K562 (cell line): ENCODE results near the gene PDE1A.

ENCODE experiments used
- CEBPB ChIP-seq: fragments of 450-650 bp; IDR thresholded peaks from 2 replicates; pipeline ENCODE4 v1.6.1; 2016; ENCODE audit warnings: missing genetic modification characterization, missing compliant biosample characterization
- FOXK2 ChIP-seq, 2 experiments: fragments of 450-650 bp; IDR thresholded peaks in 1 of 2; conservative IDR thresholded peaks in 1 of 2; 2 replicates each; pipeline ENCODE4 v1.6.1; 2016; ENCODE audit warnings: low read depth in 2 of 2, mild to moderate bottlenecking in 1 of 2
- MEF2A ChIP-seq: IDR thresholded peaks from 2 replicates; pipeline ENCODE4 v1.6.1; 2011; ENCODE audit warnings: low read depth, mild to moderate bottlenecking, low read length, moderate library complexity; ENCODE audit not compliant: control insufficient read depth
- NR3C1 ChIP-seq: sonication (generic); formaldehyde crosslinking; IDR thresholded peaks from 2 replicates; pipeline ENCODE4 v1.8.1; 2022; ENCODE audit warnings: missing genetic modification reagents
- RAD21 ChIP-seq, 2 experiments: fragments of 250-450 bp in 1 of 2; fragments of 450-650 bp in 1 of 2; sonication (Bioruptor Pico) in 1 of 2; formaldehyde crosslinking in 1 of 2; IDR thresholded peaks in 1 of 2; conservative IDR thresholded peaks in 1 of 2; 2 replicates each; pipeline versions ENCODE4 v1.4.0 to v1.8.0; 2020 to 2022; ENCODE audit warnings: mild to moderate bottlenecking in 2 of 2, moderate library complexity in 1 of 2
- SIN3A ChIP-seq, 2 experiments: fragments of 150-350 bp in 1 of 2; IDR thresholded peaks; 2 replicates each; pipeline ENCODE4 v1.6.1; 2011 to 2016; ENCODE audit warnings: borderline replicate concordance in 2 of 2, low read depth in 2 of 2, low read length in 2 of 2, mild to moderate bottlenecking in 2 of 2, moderate library complexity in 2 of 2; ENCODE audit not compliant: control insufficient read depth in 1 of 2
- SMAD3 ChIP-seq: fragments of 450-650 bp; formaldehyde crosslinking; conservative IDR thresholded peaks from 2 replicates; pipeline ENCODE4 v1.4.0; 2020; ENCODE audit warnings: mild to moderate bottlenecking
- TBL1XR1 ChIP-seq, 2 experiments: IDR thresholded peaks; 2 replicates each; pipeline ENCODE4 v1.6.1; 2012; ENCODE audit warnings: improper control_type of control experiment in 2 of 2, low read length in 2 of 2, mild to moderate bottlenecking in 1 of 2
- TF ChIP-seq, protein P1 (sequence below): sonication (generic); formaldehyde crosslinking; IDR thresholded peaks from 2 replicates; pipeline ENCODE4 v1.8.0; 2022; ENCODE audit warnings: missing genetic modification reagents, mild to moderate bottlenecking, borderline replicate concordance

DNA sequence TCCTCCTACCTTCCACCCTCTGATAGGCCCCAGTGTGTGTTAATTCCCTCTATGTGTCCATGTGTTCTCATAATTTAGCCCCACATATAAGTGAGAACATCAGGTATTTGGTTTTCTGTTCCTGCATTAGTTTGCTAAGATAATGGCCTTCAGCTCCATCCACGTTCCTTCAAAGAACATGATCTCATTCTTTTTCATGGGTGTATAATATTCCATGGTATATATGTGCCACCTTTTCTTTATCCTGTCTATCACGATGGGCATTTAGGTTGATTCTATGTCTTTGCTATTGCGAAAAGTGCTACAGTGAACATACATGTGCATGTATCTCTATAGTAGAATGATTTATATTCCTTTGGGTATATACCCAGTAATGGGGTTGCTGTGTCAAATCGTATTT is 46.8 kb upstream of the PDE1A start:
- TF ChIP-seq MEF2A (no peak), TBL1XR1 (IDR thresholded peaks at IDR 0.05; ENCODE audit: low read length in 2 of 2) (no peak), SIN3A (IDR thresholded peaks at IDR 0.05; ENCODE audit: borderline replicate concordance in 2 of 2, control insufficient read depth in 1 of 2, low read depth in 2 of 2, low read length in 2 of 2) (no peak), RAD21 (CRISPR knock-in tag; conservative IDR thresholded peaks at IDR 0.05 in 1 of 2, IDR thresholded peaks at IDR 0.05 in 1 of 2) (no peak), FOXK2 (conservative IDR thresholded peaks at IDR 0.05 in 1 of 2, IDR thresholded peaks at IDR 0.05 in 1 of 2; ENCODE audit: low read depth in 2 of 2) (no peak), SMAD3 (no peak), NR3C1 (no peak), CEBPB (tag) (no peak)
- TF ChIP-seq, protein P1, sequence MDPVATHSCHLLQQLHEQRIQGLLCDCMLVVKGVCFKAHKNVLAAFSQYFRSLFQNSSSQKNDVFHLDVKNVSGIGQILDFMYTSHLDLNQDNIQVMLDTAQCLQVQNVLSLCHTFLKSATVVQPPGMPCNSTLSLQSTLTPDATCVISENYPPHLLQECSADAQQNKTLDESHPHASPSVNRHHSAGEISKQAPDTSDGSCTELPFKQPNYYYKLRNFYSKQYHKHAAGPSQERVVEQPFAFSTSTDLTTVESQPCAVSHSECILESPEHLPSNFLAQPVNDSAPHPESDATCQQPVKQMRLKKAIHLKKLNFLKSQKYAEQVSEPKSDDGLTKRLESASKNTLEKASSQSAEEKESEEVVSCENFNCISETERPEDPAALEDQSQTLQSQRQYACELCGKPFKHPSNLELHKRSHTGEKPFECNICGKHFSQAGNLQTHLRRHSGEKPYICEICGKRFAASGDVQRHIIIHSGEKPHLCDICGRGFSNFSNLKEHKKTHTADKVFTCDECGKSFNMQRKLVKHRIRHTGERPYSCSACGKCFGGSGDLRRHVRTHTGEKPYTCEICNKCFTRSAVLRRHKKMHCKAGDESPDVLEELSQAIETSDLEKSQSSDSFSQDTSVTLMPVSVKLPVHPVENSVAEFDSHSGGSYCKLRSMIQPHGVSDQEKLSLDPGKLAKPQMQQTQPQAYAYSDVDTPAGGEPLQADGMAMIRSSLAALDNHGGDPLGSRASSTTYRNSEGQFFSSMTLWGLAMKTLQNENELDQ, result no peak
